ENCODE data around the gene AMN1.

The AMN1 gene

GRCh38 chr12:31627456-31628054, 101.3 kb downstream of the AMN1 start:
- no peak for DNase-seq

GRCh38 chr12:31626270-31626995, 102.4 kb downstream of the AMN1 start:
- DNase-seq = no peak

- DNase-seq = no peak
These were observed 106.8 kb downstream of the AMN1 start for GRCh38 chr12:31622038-31622437.
